B cell (primary cell): Measurements from ENCODE around the gene PTPN13.

Experiments used
- CTCF ChIP-seq: fragments of 200-600 bp; IDR thresholded peaks from one replicate; pipeline ENCODE4 v1.8.0; 2022; ENCODE audit warnings: antibody characterized with exemption, mild to moderate bottlenecking
- EZH2 ChIP-seq: IDR thresholded peaks from 2 replicates; pipeline ENCODE4 v1.6.1; 2012; ENCODE audit warnings: borderline replicate concordance, low read depth, mild to moderate bottlenecking, moderate library complexity, low read length; ENCODE audit not compliant: insufficient read depth, poor library complexity, severe bottlenecking

DNA sequence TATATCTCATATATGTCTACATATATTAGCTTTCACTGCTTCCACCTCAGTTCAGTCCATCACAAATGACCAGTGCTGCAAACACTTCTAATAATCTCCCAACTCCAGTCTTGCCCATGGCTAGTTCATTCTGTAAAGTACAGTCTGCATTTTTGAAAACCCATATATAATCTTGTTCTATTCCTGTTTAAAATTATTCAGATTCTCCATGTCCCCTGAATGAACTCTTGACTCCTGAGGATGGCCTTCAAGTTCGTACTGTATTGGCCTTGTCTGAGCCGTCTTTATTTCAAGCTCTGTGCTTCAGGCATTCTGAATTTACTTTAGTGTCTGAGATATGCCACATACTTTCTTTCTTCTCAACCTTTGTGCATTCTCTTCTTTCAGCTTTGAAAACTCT is 84.7 kb downstream of the PTPN13 start:
- TF ChIP-seq EZH2 (no peak), CTCF (no peak)
